ENCODE measurements around the gene MYOM3.

The MYOM3 gene

GRCh38 chr1:24120965-24121364 lies 9.0 kb upstream of the MYOM3 start:
- no peak for TF ChIP-seq CTCF (IDR thresholded peaks at IDR 0.05)
- H3K4me3 Mint-ChIP-seq: no peak overlapping the region
- H3K4me1 Mint-ChIP-seq: peaks cover 13% of the 10 kb centered on the region
- peaks cover 14% of the 10 kb centered on the region for H3K27me3 Mint-ChIP-seq (ENCODE audit: low read depth, poor library complexity)
- no peak overlapping the region for H3K27ac Mint-ChIP-seq
- H3K36me3 Mint-ChIP-seq (ENCODE audit: low read depth): no peaks in the 10 kb centered on the region
- DNase-seq: no peak
- no peaks in the 10 kb centered on the region for H3K9me3 Mint-ChIP-seq

GRCh38 chr1:24119859-24120756 lies 8.2 kb upstream of the MYOM3 start:
- Mint-ChIP-seq H3K4me1 (peaks cover 13% of the 10 kb centered on the region), H3K27me3 (ENCODE audit: low read depth, poor library complexity) (peaks cover 14% of the 10 kb centered on the region), H3K27ac (no peak overlapping the region), H3K9me3 (no peaks in the 10 kb centered on the region), H3K36me3 (ENCODE audit: low read depth) (no peaks in the 10 kb centered on the region), H3K4me3 (no peak overlapping the region)
- no peak for DNase-seq
- no peak for TF ChIP-seq CTCF (IDR thresholded peaks at IDR 0.05)

GRCh38 chr1:24119489-24119858 lies 7.5 kb upstream of the MYOM3 start:
- Mint-ChIP-seq H3K9me3 (no peaks in the 10 kb centered on the region), H3K4me1 (peaks cover 13% of the 10 kb centered on the region), H3K36me3 (ENCODE audit: low read depth) (no peaks in the 10 kb centered on the region), H3K27ac (no peak overlapping the region), H3K27me3 (ENCODE audit: low read depth, poor library complexity) (peaks cover 14% of the 10 kb centered on the region), H3K4me3 (no peak overlapping the region)
- no peak for DNase-seq
- TF ChIP-seq CTCF (IDR thresholded peaks at IDR 0.05): no peak

- no peak overlapping the region for H3K27ac Mint-ChIP-seq
- no peaks in the 10 kb centered on the region for H3K9me3 Mint-ChIP-seq
- H3K36me3 Mint-ChIP-seq (ENCODE audit: low read depth): no peaks in the 10 kb centered on the region
- H3K4me3 Mint-ChIP-seq: no peak overlapping the region
- peaks cover 13% of the 10 kb centered on the region for H3K4me1 Mint-ChIP-seq
- no peak for DNase-seq
- TF ChIP-seq CTCF (IDR thresholded peaks at IDR 0.05): no peak
- peaks cover 21% of the 10 kb centered on the region for H3K27me3 Mint-ChIP-seq (ENCODE audit: low read depth, poor library complexity)
These were observed 6.7 kb upstream of the MYOM3 start for GRCh38 chr1:24118410-24119242.

- no peaks in the 10 kb centered on the region for H3K9me3 Mint-ChIP-seq
- TF ChIP-seq CTCF (IDR thresholded peaks at IDR 0.05): no peak
- no peaks in the 10 kb centered on the region for H3K36me3 Mint-ChIP-seq (ENCODE audit: low read depth)
- peaks cover 25% of the 10 kb centered on the region for H3K27me3 Mint-ChIP-seq (ENCODE audit: low read depth, poor library complexity)
- H3K4me3 Mint-ChIP-seq: no peak overlapping the region
- DNase-seq: no peak
- H3K4me1 Mint-ChIP-seq: peaks cover 13% of the 10 kb centered on the region
- peak overlapping the region; percentile 48 for H3K27ac Mint-ChIP-seq
These were observed 5.9 kb upstream of the MYOM3 start for GRCh38 chr1:24117722-24118409.

Data from nephron progenitor cell (in vitro differentiated cells).